Trophoblast cell (in vitro differentiated cells and primary cell): Measurements from ENCODE around the gene AOX1.
"Not testable (repeated sequence)": the region's sequence is repeated elsewhere in the genome, so short reads cannot be mapped to it uniquely, and the experiment has no call there.

Experiments used
- DNase-seq, 2 donors: peaks; one replicate each; pipeline ENCODE4 v3.0.0-alpha.2; 2016
- H2AFZ ChIP-seq: 2 replicates; pipeline ENCODE4 v1.6.1; 2013; ENCODE audit warnings: low read length, moderate library complexity, mild to moderate bottlenecking; ENCODE audit not compliant: insufficient read depth, poor library complexity
- H2AK5ac ChIP-seq: 2 replicates; pipeline ENCODE4 v1.6.1; 2013; ENCODE audit warnings: mild to moderate bottlenecking, low read length
- H2BK120ac ChIP-seq: 2 replicates; pipeline ENCODE4 v1.6.1; 2013; ENCODE audit warnings: low read length, mild to moderate bottlenecking, moderate library complexity; ENCODE audit not compliant: insufficient read depth, poor library complexity
- H2BK12ac ChIP-seq: 2 replicates; pipeline ENCODE4 v1.6.1; 2013; ENCODE audit warnings: mild to moderate bottlenecking, low read length, moderate library complexity
- H2BK5ac ChIP-seq: 2 replicates; pipeline ENCODE4 v1.6.1; 2013; ENCODE audit warnings: low read length, low read depth, moderate library complexity, mild to moderate bottlenecking; ENCODE audit not compliant: poor library complexity
- H3K14ac ChIP-seq: 2 replicates; pipeline ENCODE4 v1.6.1; 2013; ENCODE audit warnings: mild to moderate bottlenecking, low read length
- H3K18ac ChIP-seq: 2 replicates; pipeline ENCODE4 v1.6.1; 2013; ENCODE audit warnings: mild to moderate bottlenecking, low read length
- H3K23ac ChIP-seq: 2 replicates; pipeline ENCODE4 v1.6.1; 2013; ENCODE audit warnings: low read length
- H3K27ac ChIP-seq: 2 replicates; pipeline ENCODE4 v1.5.1; 2013; ENCODE audit warnings: low read depth, mild to moderate bottlenecking, inconsistent platforms, low read length, moderate library complexity
- H3K27me3 ChIP-seq: 2 replicates; pipeline ENCODE4 v1.6.1; 2013; ENCODE audit warnings: inconsistent platforms, mild to moderate bottlenecking, low read length, moderate library complexity; ENCODE audit not compliant: insufficient read depth
- H3K36me3 ChIP-seq, 2 experiments: 1 replicate in 1 of 2; 2 replicates in 1 of 2; pipeline ENCODE4 v1.6.1; 2013; ENCODE audit warnings: low read length in 2 of 2, mild to moderate bottlenecking in 2 of 2, moderate library complexity in 1 of 2; ENCODE audit not compliant: insufficient read depth in 2 of 2, control insufficient read depth in 1 of 2
- H3K4ac ChIP-seq: 2 replicates; pipeline ENCODE4 v1.6.1; 2013; ENCODE audit warnings: low read depth, mild to moderate bottlenecking, low read length, moderate library complexity
- H3K4me1 ChIP-seq, 2 experiments: 1 replicate in 1 of 2; 2 replicates in 1 of 2; pipeline ENCODE4 v1.6.1; 2013; ENCODE audit warnings: low read length in 2 of 2, mild to moderate bottlenecking in 2 of 2, moderate library complexity in 1 of 2; ENCODE audit not compliant: insufficient read depth in 2 of 2, control insufficient read depth in 1 of 2
- H3K4me2 ChIP-seq: 2 replicates; pipeline ENCODE4 v1.6.1; 2013; ENCODE audit warnings: inconsistent platforms, mild to moderate bottlenecking, low read length, moderate library complexity
- H3K4me3 ChIP-seq: 2 replicates; pipeline ENCODE4 v1.5.1; 2013; ENCODE audit warnings: mild to moderate bottlenecking, low read depth, low read length, inconsistent platforms
- H3K79me1 ChIP-seq: one replicate; pipeline ENCODE4 v1.6.1; 2013; ENCODE audit warnings: low read length
- H3K79me2 ChIP-seq: 2 replicates; pipeline ENCODE4 v1.6.1; 2013; ENCODE audit warnings: low read length, mild to moderate bottlenecking; ENCODE audit not compliant: control insufficient read depth, insufficient read depth, poor library complexity
- H3K9ac ChIP-seq: 2 replicates; pipeline ENCODE4 v1.6.1; 2013; ENCODE audit warnings: mild to moderate bottlenecking, low read length
- H3K9me3 ChIP-seq: 2 replicates; pipeline ENCODE4 v1.6.1; 2013; ENCODE audit warnings: low read depth, mild to moderate bottlenecking, control low read depth, inconsistent platforms, low read length; ENCODE audit not compliant: insufficient read depth
- H4K12ac ChIP-seq: 2 replicates; pipeline ENCODE4 v1.6.1; 2013; ENCODE audit warnings: low read depth, mild to moderate bottlenecking, low read length, moderate library complexity
- H4K8ac ChIP-seq: 2 replicates; pipeline ENCODE4 v1.6.1; 2013; ENCODE audit warnings: low read depth, mild to moderate bottlenecking, low read length, moderate library complexity
- H4K91ac ChIP-seq: one replicate; pipeline ENCODE4 v1.6.1; 2013; ENCODE audit warnings: low read depth, mild to moderate bottlenecking, low read length, moderate library complexity
- WGBS: extraction: QIAGEN DNeasy Blood & Tissue Kit; methylation state at CpG from one replicate; pipeline ENCODE4 v1.1.7; 2013; ENCODE audit warnings: missing lambda C conversion rate; ENCODE audit not compliant: insufficient read length, insufficient coverage; ENCODE audit errors: extremely low coverage; 5-methylcytosine and 5-hydroxymethylcytosine counted together

The AOX1 gene

GRCh38 chr2:200679127-200679526, 93.3 kb downstream of the AOX1 start:
- H3K14ac ChIP-seq, result no peak overlapping the region

GRCh38 chr2:200679535-200679934, 93.7 kb downstream of the AOX1 start:
- H3K4me2 ChIP-seq, result no peak overlapping the region
- H2AFZ ChIP-seq, result no peak overlapping the region
- no peak overlapping the region for H3K27ac ChIP-seq
- H3K9ac ChIP-seq, result no peak overlapping the region
- H4K91ac ChIP-seq, result no peak overlapping the region
- H2BK120ac ChIP-seq, result no peak overlapping the region
- H2AK5ac ChIP-seq, result no peak overlapping the region
- no peak overlapping the region for H3K4ac ChIP-seq
- H3K23ac ChIP-seq, result no peak overlapping the region
- no peaks in the 10 kb centered on the region for H3K79me2 ChIP-seq
- no peak overlapping the region for H2BK5ac ChIP-seq
- H2BK12ac ChIP-seq, result no peak overlapping the region
- no peaks in the 10 kb centered on the region for H3K9me3 ChIP-seq
- no peaks in the 10 kb centered on the region for H3K79me1 ChIP-seq
- no peaks in the 10 kb centered on the region for H3K36me3 ChIP-seq
- no CpG with 5 or more reads among the region's 5 CpGs for whole genome bisulfite sequencing
- no peak overlapping the region for H4K12ac ChIP-seq
- H3K18ac ChIP-seq, result no peak overlapping the region
- no peak for DNase-seq
- H3K14ac ChIP-seq, result no peak overlapping the region
- H3K27me3 ChIP-seq, result no peaks in the 10 kb centered on the region
- H4K8ac ChIP-seq, result no peak overlapping the region
- H3K4me1 ChIP-seq, result peaks cover 0 to 2% of the 10 kb centered on the region in 2 experiments
- H3K4me3 ChIP-seq, result no peak overlapping the region

More at GRCh38 chr2:200679127-200679526, 93.3 kb downstream of the AOX1 start:
- Histone ChIP-seq H3K4ac (no peak overlapping the region), H3K9me3 (no peaks in the 10 kb centered on the region), H3K27ac (no peak overlapping the region), H3K23ac (no peak overlapping the region), H4K91ac (no peak overlapping the region), H4K12ac (no peak overlapping the region), H4K8ac (no peak overlapping the region), H2BK12ac (no peak overlapping the region), H3K79me1 (no peaks in the 10 kb centered on the region), H3K4me2 (no peak overlapping the region), H3K9ac (no peak overlapping the region), H3K36me3 (no peaks in the 10 kb centered on the region), H2AK5ac (no peak overlapping the region), H3K79me2 (no peaks in the 10 kb centered on the region), H3K4me3 (no peak overlapping the region), H3K18ac (no peak overlapping the region), H2AFZ (no peak overlapping the region), H3K27me3 (no peaks in the 10 kb centered on the region), H3K4me1 (peaks cover 0 to 2% of the 10 kb centered on the region in 2 experiments), H2BK120ac (no peak overlapping the region), H2BK5ac (no peak overlapping the region)
- no CpG with 5 or more reads among the region's 5 CpGs for WGBS
- DNase-seq, result no peak

GRCh38 chr2:200681697-200682096, 95.9 kb downstream of the AOX1 start:
- Histone ChIP-seq H3K79me1 (no peaks in the 10 kb centered on the region), H3K4me1 (peaks cover 0 to 2% of the 10 kb centered on the region in 2 experiments), H4K91ac (no peak overlapping the region), H3K23ac (no peak overlapping the region), H2AK5ac (no peak overlapping the region), H4K12ac (no peak overlapping the region), H3K14ac (no peak overlapping the region), H2BK12ac (no peak overlapping the region), H3K9me3 (no peaks in the 10 kb centered on the region), H3K4me3 (no peak overlapping the region), H3K9ac (no peak overlapping the region), H3K27ac (no peak overlapping the region), H4K8ac (no peak overlapping the region), H2AFZ (no peak overlapping the region), H3K4me2 (no peak overlapping the region), H3K18ac (no peak overlapping the region), H3K27me3 (no peaks in the 10 kb centered on the region), H3K4ac (no peak overlapping the region), H2BK5ac (no peak overlapping the region), H2BK120ac (no peak overlapping the region), H3K79me2 (no peaks in the 10 kb centered on the region), H3K36me3 (no peaks in the 10 kb centered on the region)
- no CpG with 5 or more reads among the region's 2 CpGs for WGBS
- DNase-seq, result no peak

- H4K8ac ChIP-seq, H3K14ac ChIP-seq, H2BK5ac ChIP-seq, H2AK5ac ChIP-seq, H3K27me3 ChIP-seq, H3K9ac ChIP-seq, H4K91ac ChIP-seq, H3K27ac ChIP-seq, H3K4ac ChIP-seq, H2AFZ ChIP-seq, H3K79me1 ChIP-seq, H3K9me3 ChIP-seq, H4K12ac ChIP-seq, DNase-seq, H2BK12ac ChIP-seq, H3K4me3 ChIP-seq, H3K79me2 ChIP-seq, H3K18ac ChIP-seq, H3K36me3 ChIP-seq, H3K23ac ChIP-seq, H3K4me1 ChIP-seq, H3K4me2 ChIP-seq, H2BK120ac ChIP-seq: not testable (repeated sequence)
- no CpG with 5 or more reads among the region's 5 CpGs for WGBS
These were observed 96.6 kb downstream of the AOX1 start for GRCh38 chr2:200682407-200682806.
